ENCODE results near the gene EPHA10. TPM values are rescaled to one million over a fixed set of nuclear protein-coding genes. Genes with fewer than 3 reads are reported as not detected.
A peak's percentile ranks its signal among the peaks of the same experiment; 100 is the strongest.
"Not testable (repeated sequence)": the region's sequence is repeated elsewhere in the genome, so short reads cannot be mapped to it uniquely, and the experiment has no call there.

EPHA10 gene
- total RNA-seq, 2 experiments from 2014 or later = not detected

- POLR2A ChIA-PET = no interaction called here
- no peaks in the 10 kb centered on the region for H3K27me3 Mint-ChIP-seq (ENCODE audit: low read depth)
Observed at GRCh38 chr1:37697090-37697489, 67.8 kb downstream of the EPHA10 start.

GRCh38 chr1:37692834-37693175 is 72.1 kb downstream of the EPHA10 start:
- peak overlapping the region; percentile 99 for H3K4me3 Mint-ChIP-seq
- H3K9me3 Mint-ChIP-seq (ENCODE audit: insufficient read depth) = no peaks in the 10 kb centered on the region
- peak; percentile 57 for DNase-seq
- no peak for ATAC-seq
- no peaks in the 10 kb centered on the region for H3K27me3 Mint-ChIP-seq (ENCODE audit: low read depth)
- CTCF ChIA-PET = interaction anchor here (0.7 to 4.0 kb wide), 7 partner anchors 10 to 206 kb away, joined by 3 to 27 read pairs (median 4); partner anchors contain the start of genes C1orf122, MEAF6, MTF1 and YRDC
- peaks cover 55% of the 10 kb centered on the region for H3K4me1 Mint-ChIP-seq (ENCODE audit: low read depth)
- H3K27ac Mint-ChIP-seq = peak overlapping the region; percentile 97
- H3K36me3 Mint-ChIP-seq (ENCODE audit: low read depth) = peaks cover 53% of the 10 kb centered on the region
- POLR2A ChIA-PET = interaction anchor here (0.7 to 2.7 kb wide), 16 partner anchors 9 to 308 kb away, joined by 3 to 9 read pairs (median 4); partner anchors contain the start of genes C1orf122, DNALI1, GNL2 and MTF1

More at GRCh38 chr1:37697090-37697489, 67.8 kb downstream of the EPHA10 start:
- no peaks in the 10 kb centered on the region for H3K9me3 Mint-ChIP-seq (ENCODE audit: insufficient read depth)
- peaks cover 29% of the 10 kb centered on the region for H3K4me1 Mint-ChIP-seq (ENCODE audit: low read depth)
- H3K36me3 Mint-ChIP-seq (ENCODE audit: low read depth) = peaks cover 72% of the 10 kb centered on the region
- CTCF ChIA-PET = interaction anchor here (1.1 kb wide), 1 partner anchor 15 kb away, joined by 5 read pairs; no protein-coding TSS in a partner anchor
- H3K27ac Mint-ChIP-seq = no peak overlapping the region
- DNase-seq (no peak), ATAC-seq (no peak)
- H3K4me3 Mint-ChIP-seq = no peak overlapping the region

- H3K27me3 Mint-ChIP-seq (ENCODE audit: low read depth) = no peaks in the 10 kb centered on the region
- POLR2A ChIA-PET = interaction anchor here (0.6 to 2.7 kb wide), 16 partner anchors 9 to 317 kb away, joined by 3 to 9 read pairs (median 4); partner anchors contain the start of genes C1orf122, DNALI1, GNL2 and MTF1
- CTCF ChIA-PET = interaction anchor here (0.7 to 4.4 kb wide), 14 partner anchors 10 to 218 kb away, joined by 3 to 35 read pairs (median 4); partner anchors contain the start of genes C1orf122, MEAF6, MTF1 and YRDC
- DNase-seq = peak; percentile 99
- H3K9me3 Mint-ChIP-seq (ENCODE audit: insufficient read depth) = no peaks in the 10 kb centered on the region
- H3K36me3 Mint-ChIP-seq (ENCODE audit: low read depth) = peaks cover 52% of the 10 kb centered on the region
- ATAC-seq = peak; percentile 88
- H3K27ac Mint-ChIP-seq = peak within 1 kb of the TSS; percentile 97
- H3K4me1 Mint-ChIP-seq (ENCODE audit: low read depth) = peaks cover 54% of the 10 kb centered on the region
- peak within 1 kb of the TSS; percentile 99 for H3K4me3 Mint-ChIP-seq
Observed at GRCh38 chr1:37692078-37692833, 72.7 kb downstream of the EPHA10 start, which contains the start of gene CDCA8. Gene CDCA8, plus strand, starts transcription at chr1:37692516. Its CDS starts 175 bp downstream, at chr1:37692691.

GRCh38 chr1:37691497-37692077 is 73.3 kb downstream of the EPHA10 start:
- H3K27me3 Mint-ChIP-seq (ENCODE audit: low read depth) = no peaks in the 10 kb centered on the region
- DNase-seq = peak; percentile 45
- H3K4me3 Mint-ChIP-seq = peak overlapping the region; percentile 99
- peak; percentile 6 for ATAC-seq
- peak overlapping the region; percentile 97 for H3K27ac Mint-ChIP-seq
- peaks cover 49% of the 10 kb centered on the region for H3K4me1 Mint-ChIP-seq (ENCODE audit: low read depth)
- H3K9me3 Mint-ChIP-seq (ENCODE audit: insufficient read depth) = no peaks in the 10 kb centered on the region
- POLR2A ChIA-PET = interaction anchor here (0.6 to 2.7 kb wide), 7 partner anchors 96 to 318 kb away, joined by 3 to 9 read pairs (median 6); partner anchors contain the start of genes C1orf122, GNL2, MTF1 and YRDC
- peaks cover 45% of the 10 kb centered on the region for H3K36me3 Mint-ChIP-seq (ENCODE audit: low read depth)
- CTCF ChIA-PET = interaction anchor here (0.8 to 4.4 kb wide), 12 partner anchors 9 to 217 kb away, joined by 3 to 35 read pairs (median 4); partner anchors contain the start of genes C1orf122, MEAF6, MTF1 and YRDC

GRCh38 chr1:37688926-37689325 is 76.0 kb downstream of the EPHA10 start:
- no peaks in the 10 kb centered on the region for H3K9me3 Mint-ChIP-seq (ENCODE audit: insufficient read depth)
- ATAC-seq (no peak), DNase-seq (no peak)
- CTCF ChIA-PET = interaction anchor here (0.9 to 4.4 kb wide), 8 partner anchors 15 to 235 kb away, joined by 3 to 35 read pairs (median 6); partner anchors contain the start of gene MTF1
- no peak overlapping the region for H3K27ac Mint-ChIP-seq
- H3K4me3 Mint-ChIP-seq = peak overlapping the region; percentile 99
- H3K36me3 Mint-ChIP-seq (ENCODE audit: low read depth) = peaks cover 39% of the 10 kb centered on the region
- POLR2A ChIA-PET = interaction anchor here (1.0 to 2.0 kb wide), 2 partner anchors 174 to 870 kb away, joined by 3 to 7 read pairs; partner anchors contain the start of gene MEAF6
- peaks cover 34% of the 10 kb centered on the region for H3K4me1 Mint-ChIP-seq (ENCODE audit: low read depth)
- H3K27me3 Mint-ChIP-seq (ENCODE audit: low read depth) = no peaks in the 10 kb centered on the region

GRCh38 chr1:37687764-37688163 is 77.2 kb downstream of the EPHA10 start:
- H3K9me3 Mint-ChIP-seq (ENCODE audit: insufficient read depth); H3K4me3 Mint-ChIP-seq; ATAC-seq; H3K27ac Mint-ChIP-seq; DNase-seq; POLR2A ChIA-PET; H3K27me3 Mint-ChIP-seq (ENCODE audit: low read depth): not testable (repeated sequence)
- peaks cover 34% of the 10 kb centered on the region for H3K4me1 Mint-ChIP-seq (ENCODE audit: low read depth)
- CTCF ChIA-PET = interaction anchor here (2.1 kb wide), 1 partner anchor 90 kb away, joined by 6 read pairs; no protein-coding TSS in a partner anchor
- H3K36me3 Mint-ChIP-seq (ENCODE audit: low read depth) = peaks cover 49% of the 10 kb centered on the region

- DNase-seq (no peak), ATAC-seq (no peak)
- H3K4me1 Mint-ChIP-seq (ENCODE audit: low read depth) = peaks cover 27% of the 10 kb centered on the region
- POLR2A ChIA-PET = no interaction called here
- H3K9me3 Mint-ChIP-seq (ENCODE audit: insufficient read depth) = no peaks in the 10 kb centered on the region
- H3K27me3 Mint-ChIP-seq (ENCODE audit: low read depth) = no peaks in the 10 kb centered on the region
- no peak overlapping the region for H3K4me3 Mint-ChIP-seq
- peaks cover 55% of the 10 kb centered on the region for H3K36me3 Mint-ChIP-seq (ENCODE audit: low read depth)
- CTCF ChIA-PET = interaction anchor here (3.1 to 9.0 kb wide), 2 partner anchors 83 to 198 kb away, joined by 17 to 196 read pairs; no protein-coding TSS in a partner anchor
- H3K27ac Mint-ChIP-seq = no peak overlapping the region
Observed at GRCh38 chr1:37685722-37686121, 79.2 kb downstream of the EPHA10 start.

- H3K4me3 Mint-ChIP-seq; H3K27me3 Mint-ChIP-seq (ENCODE audit: low read depth); H3K9me3 Mint-ChIP-seq (ENCODE audit: insufficient read depth); ATAC-seq; H3K27ac Mint-ChIP-seq; DNase-seq: not testable (repeated sequence)
- ChIA-PET POLR2A (interaction anchor here (0.9 kb wide), 1 partner anchor 9 kb away, joined by 3 read pairs; no protein-coding TSS in a partner anchor), CTCF (interaction anchor here (1.0 to 9.0 kb wide), 10 partner anchors 8 to 229 kb away, joined by 3 to 196 read pairs (median 11); partner anchors contain the start of genes CDCA8 and MEAF6)
- Mint-ChIP-seq H3K36me3 (ENCODE audit: low read depth) (peaks cover 46% of the 10 kb centered on the region), H3K4me1 (ENCODE audit: low read depth) (peaks cover 14% of the 10 kb centered on the region)
Observed at GRCh38 chr1:37684182-37684581, 80.7 kb downstream of the EPHA10 start.

GRCh38 chr1:37682334-37682987 is 82.5 kb downstream of the EPHA10 start:
- DNase-seq = peak; percentile 86
- peaks cover 39% of the 10 kb centered on the region for H3K36me3 Mint-ChIP-seq (ENCODE audit: low read depth)
- POLR2A ChIA-PET = interaction anchor here (0.7 to 1.1 kb wide), 3 partner anchors 46 to 168 kb away, joined by 3 to 4 read pairs (median 3); partner anchors contain the start of gene MEAF6
- peaks cover 18% of the 10 kb centered on the region for H3K27me3 Mint-ChIP-seq (ENCODE audit: low read depth)
- no peak overlapping the region for H3K27ac Mint-ChIP-seq
- CTCF ChIA-PET = interaction anchor here (0.7 to 9.0 kb wide), 37 partner anchors 9 to 227 kb away, joined by 3 to 196 read pairs (median 5); partner anchors contain the start of genes CDCA8, DNALI1, GNL2 and MEAF6
- no peaks in the 10 kb centered on the region for H3K9me3 Mint-ChIP-seq (ENCODE audit: insufficient read depth)
- H3K4me1 Mint-ChIP-seq (ENCODE audit: low read depth) = peaks cover 3% of the 10 kb centered on the region
- peak; percentile 61 for ATAC-seq
- H3K4me3 Mint-ChIP-seq = no peak overlapping the region

- Mint-ChIP-seq H3K27me3 (ENCODE audit: low read depth) (peaks cover 34% of the 10 kb centered on the region), H3K36me3 (ENCODE audit: low read depth) (peaks cover 33% of the 10 kb centered on the region), H3K27ac (no peak overlapping the region), H3K4me3 (no peak overlapping the region), H3K9me3 (ENCODE audit: insufficient read depth) (no peaks in the 10 kb centered on the region), H3K4me1 (ENCODE audit: low read depth) (peaks cover 3% of the 10 kb centered on the region)
- CTCF ChIA-PET = interaction anchor here (0.7 to 9.0 kb wide), 25 partner anchors 8 to 227 kb away, joined by 3 to 196 read pairs (median 6); partner anchors contain the start of genes CDCA8, DNALI1, GNL2 and MEAF6
- DNase-seq (no peak), ATAC-seq (no peak)
- POLR2A ChIA-PET = interaction anchor here (0.6 kb wide), 1 partner anchor 25 kb away, joined by 4 read pairs; no protein-coding TSS in a partner anchor
Observed at GRCh38 chr1:37680933-37681332, 84.0 kb downstream of the EPHA10 start.

All from activated CD8-positive, alpha-beta T cell treated with anti-CD3 and anti-CD28 coated beads, Interleukin-2, amount 10 ng/mL, durations not matched to agents 7 days and 5 days (primary cell).